ENCODE data around the gene PWWP2B. TPM values are rescaled to one million over a fixed set of nuclear protein-coding genes. Genes with fewer than 3 reads are reported as not detected.
A peak's percentile ranks its signal among the peaks of the same experiment; 100 is the strongest.

Gene PWWP2B
- total and polyA plus RNA-seq, 2 of the 13 experiments (the other 11 are each of a cell fraction or from before 2014, with no cell fraction given), result 2.3 to 4.7 TPM

GRCh38 chr10:132395704-132396493 is 1.1 kb upstream of the PWWP2B start (continued):
- TF ChIP-seq ARID2 (CRISPR knock-in tag; IDR thresholded peaks at IDR 0.05; ENCODE audit: borderline replicate concordance) (no peak), GATAD2A (CRISPR knock-in tag; IDR thresholded peaks at IDR 0.05) (no peak), NCOA5 (CRISPR knock-in tag; IDR thresholded peaks at IDR 0.05) (no peak), HOXA9 (CRISPR knock-in tag; IDR thresholded peaks at IDR 0.05; ENCODE audit: borderline replicate concordance) (no peak), RAD51 (IDR thresholded peaks at IDR 0.05; ENCODE audit: borderline replicate concordance) (no peak), CENPT (CRISPR knock-in tag; IDR thresholded peaks at IDR 0.05; ENCODE audit: low read depth) (no peak), HNRNPH1 (optimal IDR thresholded peaks at IDR 0.05; ENCODE audit: low read depth, low read length) (no peak), CERS6 (CRISPR knock-in tag; IDR thresholded peaks at IDR 0.05) (no peak), HNF1A (IDR thresholded peaks at IDR 0.05; ENCODE audit: low read depth) (no peak), HNF1A (CRISPR knock-in tag; IDR thresholded peaks at IDR 0.05; ENCODE audit: borderline replicate concordance) (no peak), FLYWCH1 (CRISPR knock-in tag; IDR thresholded peaks at IDR 0.05) (no peak), ZBTB10 (CRISPR knock-in tag; IDR thresholded peaks at IDR 0.05; ENCODE audit: borderline replicate concordance) (0 out of 2 replicates have a peak, but pooled peaks have one; percentile 53), ZNF850 (CRISPR knock-in tag; conservative IDR thresholded peaks at IDR 0.05) (no peak), HES4 (CRISPR knock-in tag; IDR thresholded peaks at IDR 0.05; ENCODE audit: borderline replicate concordance) (no peak), TAF1 (CRISPR knock-in tag; IDR thresholded peaks at IDR 0.05) (peak; percentile 67), HOXA5 (CRISPR knock-in tag; IDR thresholded peaks at IDR 0.05) (peak; percentile 74), GTF3A (CRISPR knock-in tag; conservative IDR thresholded peaks at IDR 0.05) (no peak), SKIL (CRISPR knock-in tag; IDR thresholded peaks at IDR 0.05; ENCODE audit: borderline replicate concordance) (no peak), RCOR2 (CRISPR knock-in tag; IDR thresholded peaks at IDR 0.05) (no peak), PCBP1 (IDR thresholded peaks at IDR 0.05; ENCODE audit: borderline replicate concordance, low read depth, low read length) (no peak), ZNF24 (IDR thresholded peaks at IDR 0.05) (no peak)
